ENCODE measurements around the gene WFS1. TPM values are rescaled to one million over a fixed set of nuclear protein-coding genes. Genes with fewer than 3 reads are reported as not detected.

Gene WFS1
- total and polyA plus RNA-seq, 2 donors (not counting 1 experiment from before 2014, with no cell fraction given): 25.7 to 37.5 TPM

GRCh38 chr4:6288342-6288741 is 18.7 kb downstream of the WFS1 start:
- Histone ChIP-seq H3K27me3 (ENCODE audit: control insufficient read depth, insufficient read depth, low read length) (no peaks in the 10 kb centered on the region), H3K36me3 (ENCODE audit: control insufficient read depth, insufficient read depth, low read length) (peaks cover 5% of the 10 kb centered on the region), H4K20me1 (ENCODE audit: control insufficient read depth, extremely low read depth, insufficient read depth, low read length) (no peaks in the 10 kb centered on the region), H3K4me1 (ENCODE audit: control insufficient read depth, extremely low read depth, insufficient read depth, low read length) (no peaks in the 10 kb centered on the region), H3K9me3 (ENCODE audit: control insufficient read depth, insufficient read depth, low read depth, low read length) (no peaks in the 10 kb centered on the region), H2AFZ (ENCODE audit: low read length) (no peak overlapping the region), H3K4me3 (replicated peaks in 1 of 4; ENCODE audit: control extremely low read depth in 1 of 4, insufficient read depth in 1 of 4, low read depth in 3 of 4, low read length in 4 of 4) (no peak overlapping the region), H3K9ac (ENCODE audit: insufficient read depth, low read length) (no peak overlapping the region), H3K27ac (ENCODE audit: insufficient read depth, low read length) (no peak overlapping the region), H3K79me2 (ENCODE audit: control insufficient read depth, insufficient read depth, low read length) (no peaks in the 10 kb centered on the region), H3K4me2 (ENCODE audit: extremely low read depth, insufficient read depth, low read length) (no peak overlapping the region)
- TF ChIP-seq EZH2 (IDR thresholded peaks at IDR 0.05; ENCODE audit: low read length, missing control alignments) (no peak), CTCF (conservative IDR thresholded peaks at IDR 0.05 in 1 of 2, IDR thresholded peaks at IDR 0.05 in 1 of 2; ENCODE audit: low read depth in 1 of 2, low read length in 2 of 2) (no peak)
- no peak for DNase-seq (ENCODE audit: low read depth in 2 of 2)

GRCh38 chr4:6288871-6289270 is 19.2 kb downstream of the WFS1 start:
- TF ChIP-seq EZH2 (IDR thresholded peaks at IDR 0.05; ENCODE audit: low read length, missing control alignments) (no peak), CTCF (conservative IDR thresholded peaks at IDR 0.05 in 1 of 2, IDR thresholded peaks at IDR 0.05 in 1 of 2; ENCODE audit: low read depth in 1 of 2, low read length in 2 of 2) (no peak)
- Histone ChIP-seq H3K9ac (ENCODE audit: insufficient read depth, low read length) (no peak overlapping the region), H2AFZ (ENCODE audit: low read length) (no peak overlapping the region), H3K4me3 (replicated peaks in 1 of 4; ENCODE audit: control extremely low read depth in 1 of 4, insufficient read depth in 1 of 4, low read depth in 3 of 4, low read length in 4 of 4) (no peak overlapping the region), H3K36me3 (ENCODE audit: control insufficient read depth, insufficient read depth, low read length) (peaks cover 5% of the 10 kb centered on the region), H4K20me1 (ENCODE audit: control insufficient read depth, extremely low read depth, insufficient read depth, low read length) (no peaks in the 10 kb centered on the region), H3K27ac (ENCODE audit: insufficient read depth, low read length) (no peak overlapping the region), H3K27me3 (ENCODE audit: control insufficient read depth, insufficient read depth, low read length) (no peaks in the 10 kb centered on the region), H3K4me1 (ENCODE audit: control insufficient read depth, extremely low read depth, insufficient read depth, low read length) (no peaks in the 10 kb centered on the region), H3K4me2 (ENCODE audit: extremely low read depth, insufficient read depth, low read length) (no peak overlapping the region), H3K79me2 (ENCODE audit: control insufficient read depth, insufficient read depth, low read length) (no peaks in the 10 kb centered on the region), H3K9me3 (ENCODE audit: control insufficient read depth, insufficient read depth, low read depth, low read length) (no peaks in the 10 kb centered on the region)
- DNase-seq (ENCODE audit: low read depth in 2 of 2): no peak

- Histone ChIP-seq H3K4me1 (ENCODE audit: control insufficient read depth, extremely low read depth, insufficient read depth, low read length) (no peaks in the 10 kb centered on the region), H3K4me3 (replicated peaks in 1 of 4; ENCODE audit: control extremely low read depth in 1 of 4, insufficient read depth in 1 of 4, low read depth in 3 of 4, low read length in 4 of 4) (no peak overlapping the region), H3K79me2 (ENCODE audit: control insufficient read depth, insufficient read depth, low read length) (no peaks in the 10 kb centered on the region), H3K27ac (ENCODE audit: insufficient read depth, low read length) (no peak overlapping the region), H3K27me3 (ENCODE audit: control insufficient read depth, insufficient read depth, low read length) (no peaks in the 10 kb centered on the region), H4K20me1 (ENCODE audit: control insufficient read depth, extremely low read depth, insufficient read depth, low read length) (no peaks in the 10 kb centered on the region), H2AFZ (ENCODE audit: low read length) (no peak overlapping the region), H3K9me3 (ENCODE audit: control insufficient read depth, insufficient read depth, low read depth, low read length) (no peaks in the 10 kb centered on the region), H3K4me2 (ENCODE audit: extremely low read depth, insufficient read depth, low read length) (no peak overlapping the region), H3K9ac (ENCODE audit: insufficient read depth, low read length) (no peak overlapping the region), H3K36me3 (ENCODE audit: control insufficient read depth, insufficient read depth, low read length) (peaks cover 5% of the 10 kb centered on the region)
- DNase-seq (ENCODE audit: low read depth in 2 of 2): no peak
- no peak for TF ChIP-seq CTCF (conservative IDR thresholded peaks at IDR 0.05 in 1 of 2, IDR thresholded peaks at IDR 0.05 in 1 of 2; ENCODE audit: low read depth in 1 of 2, low read length in 2 of 2)
- TF ChIP-seq EZH2 (IDR thresholded peaks at IDR 0.05; ENCODE audit: low read length, missing control alignments): no peak
Measured at GRCh38 chr4:6290256-6290655, 20.6 kb downstream of the WFS1 start.

Measured in fibroblast of lung (primary cell).